K562 (cell line): ENCODE results near the gene TSPAN18.

Experiments
- CBFA2T3 ChIP-seq: fragments of 450-650 bp; IDR thresholded peaks from 2 replicates; pipeline ENCODE4 v1.6.1; 2017
- EP300 ChIP-seq: IDR thresholded peaks from 2 replicates; pipeline ENCODE4 v1.6.1; 2012; ENCODE audit warnings: low read length, improper control_type of control experiment
- GABPA ChIP-seq: fragments of 200-800 bp; sonication (Bioruptor generic); conservative IDR thresholded peaks from 2 replicates; pipeline ENCODE4 v1.6.1; 2016; ENCODE audit warnings: low read depth, missing genetic modification characterization, missing compliant biosample characterization
- GABPB2 ChIP-seq: fragments of 250-450 bp; sonication (Bioruptor Pico); conservative IDR thresholded peaks from 2 replicates; pipeline ENCODE4 v1.5.1; 2021; ENCODE audit warnings: mild to moderate bottlenecking
- SREBF2 ChIP-seq: sonication (generic); formaldehyde crosslinking; IDR thresholded peaks from 2 replicates; pipeline ENCODE4 v1.4.0; 2020; ENCODE audit warnings: mild to moderate bottlenecking, missing genetic modification reagents

DNA sequence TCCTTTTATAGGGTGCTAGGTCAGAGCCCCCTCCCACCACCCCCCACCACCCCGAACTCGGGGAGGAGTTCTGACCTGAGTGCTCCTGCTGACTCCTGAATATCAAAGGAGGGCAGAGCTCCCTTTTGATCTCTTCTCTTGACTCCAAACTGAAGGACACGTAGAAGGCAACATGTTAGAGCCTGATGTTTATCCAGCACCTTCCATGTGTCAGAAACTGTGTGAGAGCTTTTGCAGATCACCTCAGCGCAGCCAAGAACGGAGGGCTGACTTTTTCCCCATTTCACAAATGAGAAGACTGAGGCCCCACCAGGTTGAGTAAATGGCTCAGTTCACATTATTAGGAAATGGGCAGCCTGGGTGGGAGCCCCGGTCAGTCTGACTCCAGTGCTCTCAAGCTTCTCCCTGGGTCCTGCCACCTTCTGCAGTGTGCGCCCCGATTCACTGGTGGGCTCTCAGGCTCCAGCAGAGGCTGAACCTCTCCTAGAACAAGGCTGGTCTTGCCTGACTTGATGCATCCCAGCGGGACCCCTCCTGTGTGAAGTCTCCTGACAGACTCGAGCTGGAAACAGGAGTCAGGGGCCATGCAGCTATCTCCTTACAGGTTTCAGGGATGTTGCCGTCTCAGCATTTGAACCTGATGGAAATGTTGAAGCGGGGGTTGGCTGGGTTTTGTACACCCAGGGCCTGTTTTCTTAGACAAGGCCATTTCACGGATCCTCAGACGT lies 98.5 kb downstream of the TSPAN18 start:
- TF ChIP-seq CBFA2T3 (no peak), SREBF2 (CRISPR knock-in tag) (no peak), EP300 (no peak), GABPB2 (CRISPR knock-in tag) (no peak), GABPA (no peak)
